DMS114 treated with DMSO at 0.1 percent for 48 hours (cell line): ENCODE data around the gene ARL8A.
"Not testable (repeated sequence)": the region's sequence is repeated elsewhere in the genome, so short reads cannot be mapped to it uniquely, and the experiment has no call there.

Source experiments
- DNase-seq: peaks from one replicate; lab custom pipeline; 2025; ENCODE audit not compliant: unreplicated experiment; lab: John Stamatoyannopoulos, UW

Gene ARL8A

GRCh38 chr1:202141468-202141867, 3.1 kb downstream of the ARL8A start:
- not testable (repeated sequence) for DNase-seq

- no peak for DNase-seq
Observed at GRCh38 chr1:202140833-202141232, 3.7 kb downstream of the ARL8A start.

GRCh38 chr1:202135221-202135721, 9.3 kb downstream of the ARL8A start:
- peak; percentile 56 for DNase-seq

GRCh38 chr1:202134645-202135172, 9.8 kb downstream of the ARL8A start:
- DNase-seq: no peak

GRCh38 chr1:202133989-202134388, 10.5 kb downstream of the ARL8A start:
- no peak for DNase-seq

GRCh38 chr1:202133496-202133895, 11.0 kb downstream of the ARL8A start:
- DNase-seq: no peak

GRCh38 chr1:202133001-202133400, 11.5 kb downstream of the ARL8A start:
- no peak for DNase-seq

- DNase-seq: no peak
Observed at GRCh38 chr1:202131956-202132821, 12.3 kb downstream of the ARL8A start.

- no peak for DNase-seq
Observed at GRCh38 chr1:202130816-202131522, 13.6 kb downstream of the ARL8A start.

- DNase-seq: no peak
Observed at GRCh38 chr1:202130297-202130721, 14.2 kb downstream of the ARL8A start.

- DNase-seq: no peak
Observed at GRCh38 chr1:202129453-202130296, 14.9 kb downstream of the ARL8A start.

- no peak for DNase-seq
Observed at GRCh38 chr1:202127836-202128622, 16.5 kb downstream of the ARL8A start.

- DNase-seq: no peak
Observed at GRCh38 chr1:202127061-202127460, 17.5 kb downstream of the ARL8A start.

- no peak for DNase-seq
Observed at GRCh38 chr1:202126426-202126825, 18.1 kb downstream of the ARL8A start.

GRCh38 chr1:202125611-202126010, 18.9 kb downstream of the ARL8A start:
- DNase-seq: no peak

- DNase-seq: no peak
Observed at GRCh38 chr1:202124142-202124541, 20.4 kb downstream of the ARL8A start.

GRCh38 chr1:202123336-202123813, 21.2 kb downstream of the ARL8A start:
- DNase-seq: no peak

- no peak for DNase-seq
Observed at GRCh38 chr1:202122639-202123335, 21.8 kb downstream of the ARL8A start, which contains the start of gene GPR37L1. Gene GPR37L1 (plus strand): TSS chr1:202122917. CDS start chr1:202122964, 47 bp downstream.

GRCh38 chr1:202121006-202121405, 23.5 kb downstream of the ARL8A start:
- DNase-seq: no peak
